Measurements from ENCODE around the gene SSPN. TPM values are rescaled to one million over a fixed set of nuclear protein-coding genes. Genes with fewer than 3 reads are reported as not detected.

SSPN gene
- total RNA-seq, 1 experiment from 2014 or later = 11.9 TPM

DNA sequence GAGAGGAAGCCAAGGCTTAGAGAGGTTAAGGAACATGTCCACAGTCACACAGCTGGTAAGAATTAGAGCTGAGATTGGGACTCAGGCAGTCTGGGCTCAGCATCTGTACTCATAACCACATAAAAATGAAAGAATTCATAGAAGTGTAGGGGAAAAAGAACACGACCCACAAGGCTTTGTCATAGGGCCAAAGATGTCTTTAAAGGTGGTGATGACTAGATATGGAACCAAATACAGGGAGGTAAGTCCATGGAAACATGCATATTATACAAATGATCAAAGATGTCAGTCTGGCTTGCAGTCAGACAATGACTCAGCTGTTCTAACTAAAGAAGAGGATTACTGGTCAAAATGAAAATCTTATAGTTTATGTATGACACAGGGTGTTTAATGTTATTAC, 7.2 kb upstream of the SSPN start:
- POLR2A ChIA-PET (ENCODE audit: unreplicated experiment) = interaction anchor here (0.7 kb wide), 1 partner anchor 270 kb away, joined by 3 read pairs; no protein-coding TSS in a partner anchor
- TF ChIP-seq CTCF (conservative IDR thresholded peaks at IDR 0.05; ENCODE audit: low read depth, low read length) = no peak
- no peak for TF ChIP-seq EZH2 (IDR thresholded peaks at IDR 0.05; ENCODE audit: low read length, unreplicated experiment)
- no peak for TF ChIP-seq EZH2phosphoT487 (IDR thresholded peaks at IDR 0.05; ENCODE audit: borderline replicate concordance, low read length)
- H3K4me3 ChIP-seq (ENCODE audit: low read length) = no peak overlapping the region
- no peaks in the 10 kb centered on the region for H3K9me3 ChIP-seq (ENCODE audit: low read length)
- H3K79me2 ChIP-seq (ENCODE audit: low read length) = no peaks in the 10 kb centered on the region
- ATAC-seq = peak; percentile 59
- peaks cover 20% of the 10 kb centered on the region for H3K4me1 ChIP-seq (ENCODE audit: insufficient read depth, low read length)
- no peaks in the 10 kb centered on the region; the same call in 1 of the 2 replicates for H3K9me2 ChIP-seq (replicated peaks; ENCODE audit: low read length)
- 0 out of 2 replicates have a peak overlapping the region, but pooled peaks have one; percentile 6 for H3K4me2 ChIP-seq (ENCODE audit: low read length)
- peak; percentile 61 for DNase-seq
- intact Hi-C loops (cut with micrococcal nuclease) = no loop called here
- BruUV-seq (replicated peaks) = no TSS peak
- no peaks in the 10 kb centered on the region for H3F3A ChIP-seq (ENCODE audit: low read length, unreplicated experiment)
- H3K36me3 ChIP-seq (ENCODE audit: low read depth, low read length) = no peaks in the 10 kb centered on the region
- H2AFZ ChIP-seq (ENCODE audit: low read length) = peak overlapping the region; percentile 46
- H3K27ac ChIP-seq (ENCODE audit: low read length) = peak overlapping the region; percentile 10
- H4K20me1 ChIP-seq (ENCODE audit: low read length) = no peaks in the 10 kb centered on the region
- no peaks in the 10 kb centered on the region for H3K27me3 ChIP-seq (ENCODE audit: low read length)
- CTCF ChIA-PET = no interaction called here
- no peak overlapping the region for H3K9ac ChIP-seq (ENCODE audit: low read length)

DNA sequence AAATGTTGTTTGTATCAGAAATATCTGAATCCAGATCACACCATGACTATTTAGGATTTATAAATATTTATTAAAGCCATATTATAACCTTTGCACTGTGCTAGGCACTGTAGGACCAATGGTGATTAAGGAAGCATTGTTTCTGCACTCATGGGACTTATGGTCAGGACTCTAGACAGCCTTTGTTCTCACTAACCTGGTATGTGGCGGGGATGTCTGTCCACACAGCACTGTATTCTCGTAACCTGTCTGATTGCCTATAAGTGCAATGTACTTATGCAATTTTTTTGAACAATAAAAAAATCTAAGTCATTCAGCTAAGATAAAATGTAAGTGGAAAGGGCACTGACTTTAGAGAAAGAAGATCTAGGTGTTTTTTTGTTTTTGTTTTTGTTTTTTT, 6.7 kb upstream of the SSPN start:
- CTCF ChIA-PET = no interaction called here
- no peaks in the 10 kb centered on the region for H3K79me2 ChIP-seq (ENCODE audit: low read length)
- intact Hi-C loops (cut with micrococcal nuclease) = no loop called here

More for the DNA sequence above, 6.7 kb upstream of the SSPN start:
- H3K4me1 ChIP-seq (ENCODE audit: insufficient read depth, low read length) = peaks cover 20% of the 10 kb centered on the region
- POLR2A ChIA-PET (ENCODE audit: unreplicated experiment) = no interaction called here
- H3K4me3 ChIP-seq (ENCODE audit: low read length) = no peak overlapping the region
- no peak for DNase-seq
- no peaks in the 10 kb centered on the region for H3F3A ChIP-seq (ENCODE audit: low read length, unreplicated experiment)
- 0 out of 2 replicates have a peak overlapping the region, but pooled peaks have one; percentile 6 for H3K4me2 ChIP-seq (ENCODE audit: low read length)
- H4K20me1 ChIP-seq (ENCODE audit: low read length) = no peaks in the 10 kb centered on the region
- no TSS peak for BruUV-seq (replicated peaks)
- H3K27me3 ChIP-seq (ENCODE audit: low read length) = no peaks in the 10 kb centered on the region
- peak overlapping the region; percentile 46; the same call in 1 of the 2 replicates for H2AFZ ChIP-seq (ENCODE audit: low read length)
- ATAC-seq = no peak
- no peak overlapping the region for H3K9ac ChIP-seq (ENCODE audit: low read length)
- H3K36me3 ChIP-seq (ENCODE audit: low read depth, low read length) = no peaks in the 10 kb centered on the region
- H3K9me2 ChIP-seq (replicated peaks; ENCODE audit: low read length) = no peaks in the 10 kb centered on the region; the same call in 1 of the 2 replicates
- TF ChIP-seq EZH2phosphoT487 (IDR thresholded peaks at IDR 0.05; ENCODE audit: borderline replicate concordance, low read length) (no peak), EZH2 (IDR thresholded peaks at IDR 0.05; ENCODE audit: low read length, unreplicated experiment) (no peak), CTCF (conservative IDR thresholded peaks at IDR 0.05; ENCODE audit: low read depth, low read length) (no peak)
- no peaks in the 10 kb centered on the region for H3K9me3 ChIP-seq (ENCODE audit: low read length)
- H3K27ac ChIP-seq (ENCODE audit: low read length) = peak overlapping the region; percentile 10
